ENCODE data around the gene FRMD5. TPM values are rescaled to one million over a fixed set of nuclear protein-coding genes. Genes with fewer than 3 reads are reported as not detected.

FRMD5 gene
- total RNA-seq, 1 experiment from 2014 or later: 0.98 TPM

GRCh38 chr15:44092221-44092620, 102.8 kb downstream of the FRMD5 start:
- Mint-ChIP-seq H3K4me3 (ENCODE audit: unreplicated experiment) (no peak overlapping the region), H3K9me3 (ENCODE audit: unreplicated experiment) (no peaks in the 10 kb centered on the region), H3K4me1 (ENCODE audit: insufficient read depth, unreplicated experiment) (peaks cover 23% of the 10 kb centered on the region), H3K36me3 (ENCODE audit: insufficient read depth, unreplicated experiment) (no peaks in the 10 kb centered on the region), H3K27me3 (ENCODE audit: insufficient read depth, unreplicated experiment) (no peaks in the 10 kb centered on the region), H3K27ac (ENCODE audit: low read depth, unreplicated experiment) (peak overlapping the region; percentile 3)
- ChIA-PET CTCF (no interaction called here), POLR2A (interaction anchor here (0.5 to 1.7 kb wide), 3 partner anchors 8 to 14 kb away, joined by 3 to 17 read pairs (median 3); no protein-coding TSS in a partner anchor)
- intact Hi-C loops (cut with micrococcal nuclease): no loop called here
- TF ChIP-seq, protein P1, sequence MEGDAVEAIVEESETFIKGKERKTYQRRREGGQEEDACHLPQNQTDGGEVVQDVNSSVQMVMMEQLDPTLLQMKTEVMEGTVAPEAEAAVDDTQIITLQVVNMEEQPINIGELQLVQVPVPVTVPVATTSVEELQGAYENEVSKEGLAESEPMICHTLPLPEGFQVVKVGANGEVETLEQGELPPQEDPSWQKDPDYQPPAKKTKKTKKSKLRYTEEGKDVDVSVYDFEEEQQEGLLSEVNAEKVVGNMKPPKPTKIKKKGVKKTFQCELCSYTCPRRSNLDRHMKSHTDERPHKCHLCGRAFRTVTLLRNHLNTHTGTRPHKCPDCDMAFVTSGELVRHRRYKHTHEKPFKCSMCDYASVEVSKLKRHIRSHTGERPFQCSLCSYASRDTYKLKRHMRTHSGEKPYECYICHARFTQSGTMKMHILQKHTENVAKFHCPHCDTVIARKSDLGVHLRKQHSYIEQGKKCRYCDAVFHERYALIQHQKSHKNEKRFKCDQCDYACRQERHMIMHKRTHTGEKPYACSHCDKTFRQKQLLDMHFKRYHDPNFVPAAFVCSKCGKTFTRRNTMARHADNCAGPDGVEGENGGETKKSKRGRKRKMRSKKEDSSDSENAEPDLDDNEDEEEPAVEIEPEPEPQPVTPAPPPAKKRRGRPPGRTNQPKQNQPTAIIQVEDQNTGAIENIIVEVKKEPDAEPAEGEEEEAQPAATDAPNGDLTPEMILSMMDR (IDR thresholded peaks at IDR 0.05; ENCODE audit: unreplicated experiment): no peak
- no TSS peak for BruUV-seq (replicated peaks)
- peak; percentile 42 for DNase-seq (ENCODE audit: unreplicated experiment)

- H3K9me3 Mint-ChIP-seq (ENCODE audit: unreplicated experiment): no peaks in the 10 kb centered on the region
- peak overlapping the region; percentile 77 for H3K27ac Mint-ChIP-seq (ENCODE audit: low read depth, unreplicated experiment)
- no TSS peak for BruUV-seq (replicated peaks)
- peaks cover 22% of the 10 kb centered on the region for H3K4me1 Mint-ChIP-seq (ENCODE audit: insufficient read depth, unreplicated experiment)
- H3K27me3 Mint-ChIP-seq (ENCODE audit: insufficient read depth, unreplicated experiment): no peaks in the 10 kb centered on the region
- POLR2A ChIA-PET: interaction anchor here (1.3 to 1.5 kb wide), 3 partner anchors 12 to 14 kb away, joined by 3 to 4 read pairs (median 3); no protein-coding TSS in a partner anchor
- H3K4me3 Mint-ChIP-seq (ENCODE audit: unreplicated experiment): peak overlapping the region; percentile 36
- TF ChIP-seq, protein P1 (IDR thresholded peaks at IDR 0.05; ENCODE audit: unreplicated experiment): no peak
- intact Hi-C loops (cut with micrococcal nuclease): no loop called here
- H3K36me3 Mint-ChIP-seq (ENCODE audit: insufficient read depth, unreplicated experiment): no peaks in the 10 kb centered on the region
- peak; percentile 64 for DNase-seq (ENCODE audit: unreplicated experiment)
- CTCF ChIA-PET: no interaction called here
These were observed 107.2 kb downstream of the FRMD5 start for GRCh38 chr15:44087578-44088465.

GRCh38 chr15:44084770-44085169, 110.3 kb downstream of the FRMD5 start:
- TF ChIP-seq, protein P1 (IDR thresholded peaks at IDR 0.05; ENCODE audit: unreplicated experiment): no peak
- CTCF ChIA-PET: interaction anchor here (0.6 to 1.8 kb wide), 3 partner anchors 19 to 40 kb away, joined by 3 to 4 read pairs (median 3); no protein-coding TSS in a partner anchor
- H3K4me1 Mint-ChIP-seq (ENCODE audit: insufficient read depth, unreplicated experiment): peaks cover 19% of the 10 kb centered on the region
- POLR2A ChIA-PET: interaction anchor here (0.7 to 3.4 kb wide), 7 partner anchors 8 to 257 kb away, joined by 3 to 15 read pairs (median 3); no protein-coding TSS in a partner anchor
- no peaks in the 10 kb centered on the region for H3K9me3 Mint-ChIP-seq (ENCODE audit: unreplicated experiment)
- DNase-seq (ENCODE audit: unreplicated experiment): no peak
- no peak overlapping the region for H3K27ac Mint-ChIP-seq (ENCODE audit: low read depth, unreplicated experiment)
- no peak overlapping the region for H3K4me3 Mint-ChIP-seq (ENCODE audit: unreplicated experiment)
- H3K27me3 Mint-ChIP-seq (ENCODE audit: insufficient read depth, unreplicated experiment): no peaks in the 10 kb centered on the region
- intact Hi-C loops (cut with micrococcal nuclease): no loop called here
- BruUV-seq (replicated peaks): no TSS peak
- H3K36me3 Mint-ChIP-seq (ENCODE audit: insufficient read depth, unreplicated experiment): no peaks in the 10 kb centered on the region

- intact Hi-C loops (cut with micrococcal nuclease): no loop called here
- DNase-seq (ENCODE audit: unreplicated experiment): no peak
- TF ChIP-seq, protein P1 (IDR thresholded peaks at IDR 0.05; ENCODE audit: unreplicated experiment): no peak
- Mint-ChIP-seq H3K27ac (ENCODE audit: low read depth, unreplicated experiment) (no peak overlapping the region), H3K4me3 (ENCODE audit: unreplicated experiment) (no peak overlapping the region), H3K9me3 (ENCODE audit: unreplicated experiment) (no peaks in the 10 kb centered on the region), H3K27me3 (ENCODE audit: insufficient read depth, unreplicated experiment) (no peaks in the 10 kb centered on the region), H3K4me1 (ENCODE audit: insufficient read depth, unreplicated experiment) (peaks cover 19% of the 10 kb centered on the region), H3K36me3 (ENCODE audit: insufficient read depth, unreplicated experiment) (no peaks in the 10 kb centered on the region)
- BruUV-seq (replicated peaks): no TSS peak
- ChIA-PET POLR2A (interaction anchor here (0.6 to 3.4 kb wide), 6 partner anchors 8 to 256 kb away, joined by 3 to 15 read pairs (median 3); no protein-coding TSS in a partner anchor), CTCF (interaction anchor here (1.8 kb wide), 1 partner anchor 19 kb away, joined by 4 read pairs; no protein-coding TSS in a partner anchor)
These were observed 110.9 kb downstream of the FRMD5 start for GRCh38 chr15:44084171-44084570.

Data from MCF 10A (cell line).